ENCODE data around the gene SLC38A10.

SLC38A10 gene

GRCh38 chr17:81285894-81286293, 9.2 kb downstream of the SLC38A10 start:
- Histone ChIP-seq H3K9ac (peak overlapping the region; percentile 73 to 89 (median 82)), H3K4me2 (peak overlapping the region; percentile 88 to 100 (median 98)), H3K4me1 (peaks cover 46 to 72% (median 57%) of the 10 kb centered on the region in 10 experiments), H3K27me3 (no peaks in the 10 kb centered on the region), H3K36me3 (peaks cover 32 to 65% (median 51%) of the 10 kb centered on the region in 11 experiments), H3K9me3 (replicated peaks in 1 of 11) (no peaks in the 10 kb centered on the region), H3K4me3 (peak overlapping the region; percentile 38 to 68 (median 58)), H4K20me1 (peaks cover 0 to 34% (median 7%) of the 10 kb centered on the region in 11 experiments; a peak in 12 of 22 replicates), H3K27ac (peak overlapping the region; percentile 59 to 97 (median 93))
- TF ChIP-seq Cebpa-rat (IDR thresholded peaks at IDR 0.05) = no peak

GRCh38 chr17:81285179-81285878, 9.8 kb downstream of the SLC38A10 start:
- Histone ChIP-seq H3K9me3 (replicated peaks in 1 of 11) (no peaks in the 10 kb centered on the region), H3K4me1 (peaks cover 46 to 66% (median 57%) of the 10 kb centered on the region in 10 experiments), H3K36me3 (peaks cover 36 to 65% (median 53%) of the 10 kb centered on the region in 11 experiments), H3K27ac (peak overlapping the region; percentile 59 to 97 (median 93)), H3K4me3 (peak overlapping the region; percentile 38 to 68 (median 58)), H3K27me3 (no peaks in the 10 kb centered on the region), H4K20me1 (peaks cover 0 to 28% (median 6%) of the 10 kb centered on the region in 11 experiments; a peak in 9 of 22 replicates), H3K4me2 (peak overlapping the region; percentile 88 to 100 (median 98)), H3K9ac (peak overlapping the region; percentile 73 to 89 (median 82); a peak in 21 of 22 replicates)
- TF ChIP-seq Cebpa-rat (IDR thresholded peaks at IDR 0.05) = no peak

- no peak for TF ChIP-seq Cebpa-rat (IDR thresholded peaks at IDR 0.05)
- H3K4me3 ChIP-seq = no peak overlapping the region
- H3K4me1 ChIP-seq = peaks cover 31 to 49% (median 42%) of the 10 kb centered on the region in 10 experiments
- H3K9ac ChIP-seq = peak overlapping the region in 1 of 11 experiments; percentile 15; a peak in 1 of 22 replicates
- H3K9me3 ChIP-seq (replicated peaks in 1 of 11) = no peaks in the 10 kb centered on the region
- H4K20me1 ChIP-seq = peaks cover 0 to 28% (median 6%) of the 10 kb centered on the region in 11 experiments; a peak in 7 of 22 replicates
- no peaks in the 10 kb centered on the region for H3K27me3 ChIP-seq
- H3K27ac ChIP-seq = peak overlapping the region in 1 of 11 experiments; percentile 31; a peak in 1 of 22 replicates
- no peak overlapping the region for H3K4me2 ChIP-seq
- H3K36me3 ChIP-seq = peaks cover 49 to 66% (median 57%) of the 10 kb centered on the region in 11 experiments
Measured at GRCh38 chr17:81282876-81283275, 12.2 kb downstream of the SLC38A10 start.

- H3K9ac ChIP-seq = peak overlapping the region in 1 of 11 experiments; percentile 15; a peak in 1 of 22 replicates
Measured at GRCh38 chr17:81282141-81282540, 13.0 kb downstream of the SLC38A10 start.

GRCh38 chr17:81280571-81280970, 14.5 kb downstream of the SLC38A10 start:
- H3K9ac ChIP-seq = no peak overlapping the region
- peaks cover 0 to 34% (median 8%) of the 10 kb centered on the region in 11 experiments; a peak in 8 of 22 replicates for H4K20me1 ChIP-seq
- no peak overlapping the region for H3K4me3 ChIP-seq
- peaks cover 8 to 26% (median 19%) of the 10 kb centered on the region in 10 experiments; a peak in 19 of 20 replicates for H3K4me1 ChIP-seq
- H3K27ac ChIP-seq = no peak overlapping the region
- no peak overlapping the region for H3K4me2 ChIP-seq
- H3K9me3 ChIP-seq (replicated peaks in 1 of 11) = no peaks in the 10 kb centered on the region
- H3K36me3 ChIP-seq = peaks cover 70 to 89% (median 80%) of the 10 kb centered on the region in 11 experiments
- no peaks in the 10 kb centered on the region for H3K27me3 ChIP-seq
- TF ChIP-seq Cebpa-rat (IDR thresholded peaks at IDR 0.05) = no peak

More at GRCh38 chr17:81282141-81282540, 13.0 kb downstream of the SLC38A10 start:
- H3K4me2 ChIP-seq = no peak overlapping the region
- peaks cover 0 to 28% (median 8%) of the 10 kb centered on the region in 11 experiments; a peak in 9 of 22 replicates for H4K20me1 ChIP-seq
- peaks cover 24 to 42% (median 35%) of the 10 kb centered on the region in 10 experiments for H3K4me1 ChIP-seq
- no peaks in the 10 kb centered on the region for H3K27me3 ChIP-seq
- TF ChIP-seq Cebpa-rat (IDR thresholded peaks at IDR 0.05) = no peak
- no peaks in the 10 kb centered on the region for H3K9me3 ChIP-seq (replicated peaks in 1 of 11)
- H3K27ac ChIP-seq = peak overlapping the region in 1 of 11 experiments; percentile 31; a peak in 3 of 22 replicates
- H3K4me3 ChIP-seq = no peak overlapping the region
- H3K36me3 ChIP-seq = peaks cover 55 to 73% (median 64%) of the 10 kb centered on the region in 11 experiments

GRCh38 chr17:81279278-81280275, 15.5 kb downstream of the SLC38A10 start:
- Histone ChIP-seq H3K4me2 (no peak overlapping the region), H3K9ac (no peak overlapping the region), H3K27me3 (no peaks in the 10 kb centered on the region), H3K4me3 (no peak overlapping the region), H4K20me1 (peaks cover 0 to 39% (median 8%) of the 10 kb centered on the region in 11 experiments; a peak in 8 of 22 replicates), H3K4me1 (peaks cover 3 to 16% (median 9%) of the 10 kb centered on the region in 10 experiments; a peak in 19 of 20 replicates), H3K9me3 (replicated peaks in 1 of 11) (no peaks in the 10 kb centered on the region), H3K27ac (no peak overlapping the region), H3K36me3 (peaks cover 78 to 97% (median 89%) of the 10 kb centered on the region in 11 experiments)
- TF ChIP-seq Cebpa-rat (IDR thresholded peaks at IDR 0.05) = no peak

GRCh38 chr17:81278831-81279230, 16.3 kb downstream of the SLC38A10 start:
- H3K9ac ChIP-seq = 0 out of 22 replicates have a peak overlapping the region, but pooled peaks of 1 of the 11 experiments have one; percentile 26
- H4K20me1 ChIP-seq = peaks cover 0 to 43% (median 8%) of the 10 kb centered on the region in 11 experiments; a peak in 8 of 22 replicates
- H3K9me3 ChIP-seq (replicated peaks in 1 of 11) = no peaks in the 10 kb centered on the region
- no peak overlapping the region for H3K4me2 ChIP-seq
- H3K4me3 ChIP-seq = no peak overlapping the region
- H3K36me3 ChIP-seq = peaks cover 85 to 100% (median 95%) of the 10 kb centered on the region in 11 experiments
- no peak for TF ChIP-seq Cebpa-rat (IDR thresholded peaks at IDR 0.05)
- no peak overlapping the region for H3K27ac ChIP-seq
- H3K4me1 ChIP-seq = peaks cover 0 to 9% (median 3%) of the 10 kb centered on the region in 10 experiments; a peak in 8 of 20 replicates
- no peaks in the 10 kb centered on the region for H3K27me3 ChIP-seq

GRCh38 chr17:81277946-81278693, 17.0 kb downstream of the SLC38A10 start:
- Histone ChIP-seq H3K27ac (no peak overlapping the region), H3K36me3 (peaks cover 90 to 100% (median 96%) of the 10 kb centered on the region in 11 experiments), H3K4me2 (no peak overlapping the region)

More at GRCh38 chr17:81277946-81278693, 17.0 kb downstream of the SLC38A10 start:
- Histone ChIP-seq H3K9ac (0 out of 22 replicates have a peak overlapping the region, but pooled peaks of 1 of the 11 experiments have one; percentile 6), H3K4me1 (peaks cover 3 to 12% (median 7%) of the 10 kb centered on the region in 10 experiments; a peak in 19 of 20 replicates), H3K27me3 (no peaks in the 10 kb centered on the region), H3K4me3 (no peak overlapping the region), H3K9me3 (replicated peaks in 1 of 11) (no peaks in the 10 kb centered on the region), H4K20me1 (peaks cover 0 to 43% (median 8%) of the 10 kb centered on the region in 11 experiments; a peak in 10 of 22 replicates)
- no peak for TF ChIP-seq Cebpa-rat (IDR thresholded peaks at IDR 0.05)
